GM18508 (cell line): ENCODE data around the gene ENDOD1.
"Not testable (repeated sequence)": the region's sequence is repeated elsewhere in the genome, so short reads cannot be mapped to it uniquely, and the experiment has no call there.

Experiments used
- ATAC-seq: cut with Tn5 transposase; IDR thresholded peaks from one replicate; pipeline ENCODE4 v1.9.1; 2021; ENCODE audit warnings: moderate number of reproducible peaks; ENCODE audit not compliant: insufficient read depth, unreplicated experiment

The ENDOD1 gene

GRCh38 chr11:95100856-95101507 is 11.3 kb downstream of the ENDOD1 start:
- no peak for ATAC-seq

GRCh38 chr11:95101935-95102334 is 12.3 kb downstream of the ENDOD1 start:
- no peak for ATAC-seq

- no peak for ATAC-seq
Observed at GRCh38 chr11:95102733-95103132, 13.1 kb downstream of the ENDOD1 start.

- ATAC-seq = no peak
Observed at GRCh38 chr11:95103701-95104100, 14.1 kb downstream of the ENDOD1 start.

GRCh38 chr11:95104121-95104830 is 14.6 kb downstream of the ENDOD1 start:
- no peak for ATAC-seq

GRCh38 chr11:95104856-95105255 is 15.2 kb downstream of the ENDOD1 start:
- no peak for ATAC-seq

GRCh38 chr11:95108159-95108611 is 18.5 kb downstream of the ENDOD1 start:
- no peak for ATAC-seq

GRCh38 chr11:95108671-95109551 is 19.3 kb downstream of the ENDOD1 start:
- ATAC-seq = no peak

GRCh38 chr11:95111471-95111870 is 21.8 kb downstream of the ENDOD1 start:
- not testable (repeated sequence) for ATAC-seq

- ATAC-seq = no peak
Observed at GRCh38 chr11:95111923-95112540, 22.4 kb downstream of the ENDOD1 start.

- ATAC-seq = no peak
Observed at GRCh38 chr11:95115597-95115996, 26.0 kb downstream of the ENDOD1 start.

- ATAC-seq = no peak
Observed at GRCh38 chr11:95119361-95120060, 29.9 kb downstream of the ENDOD1 start.

- no peak for ATAC-seq
Observed at GRCh38 chr11:95121698-95122097, 32.1 kb downstream of the ENDOD1 start.

- ATAC-seq = no peak
Observed at GRCh38 chr11:95123556-95123955, 33.9 kb downstream of the ENDOD1 start.

- ATAC-seq = no peak
Observed at GRCh38 chr11:95128602-95129001, 39.0 kb downstream of the ENDOD1 start.

- no peak for ATAC-seq
Observed at GRCh38 chr11:95132956-95133355, 43.3 kb downstream of the ENDOD1 start.

- no peak for ATAC-seq
Observed at GRCh38 chr11:95134491-95134890, 44.8 kb downstream of the ENDOD1 start.

- no peak for ATAC-seq
Observed at GRCh38 chr11:95135155-95135554, 45.5 kb downstream of the ENDOD1 start.

GRCh38 chr11:95135880-95136279 is 46.2 kb downstream of the ENDOD1 start:
- ATAC-seq = no peak

GRCh38 chr11:95136747-95137146 is 47.1 kb downstream of the ENDOD1 start:
- ATAC-seq = not testable (repeated sequence)
